ENCODE data around the gene SPC25.

SPC25 gene

DNA sequence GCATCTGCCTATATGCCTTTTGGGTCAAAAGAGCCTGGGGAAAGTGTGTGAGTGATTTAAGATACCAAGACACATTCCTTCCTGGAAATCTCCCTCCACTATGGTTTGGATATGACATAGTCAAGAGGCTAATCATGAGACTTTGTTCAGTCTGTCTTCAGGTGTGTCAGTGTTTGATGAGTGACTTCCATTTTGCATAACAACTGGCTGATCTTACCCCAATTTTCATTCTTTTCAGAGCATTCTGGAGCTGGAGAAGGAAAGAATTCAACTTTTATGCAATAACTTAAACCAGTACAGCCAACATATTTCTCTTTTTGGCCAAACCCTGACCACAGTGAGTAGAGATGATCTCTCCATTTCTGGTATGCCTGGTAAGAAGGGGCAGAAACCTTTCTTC, 39.4 kb downstream of the SPC25 start:
- DNase-seq (ENCODE audit: extremely low spot score), result no peak
- ChIA-PET POLR2A (no interaction called here), CTCF (no interaction called here)
- TF ChIP-seq, protein P1, sequence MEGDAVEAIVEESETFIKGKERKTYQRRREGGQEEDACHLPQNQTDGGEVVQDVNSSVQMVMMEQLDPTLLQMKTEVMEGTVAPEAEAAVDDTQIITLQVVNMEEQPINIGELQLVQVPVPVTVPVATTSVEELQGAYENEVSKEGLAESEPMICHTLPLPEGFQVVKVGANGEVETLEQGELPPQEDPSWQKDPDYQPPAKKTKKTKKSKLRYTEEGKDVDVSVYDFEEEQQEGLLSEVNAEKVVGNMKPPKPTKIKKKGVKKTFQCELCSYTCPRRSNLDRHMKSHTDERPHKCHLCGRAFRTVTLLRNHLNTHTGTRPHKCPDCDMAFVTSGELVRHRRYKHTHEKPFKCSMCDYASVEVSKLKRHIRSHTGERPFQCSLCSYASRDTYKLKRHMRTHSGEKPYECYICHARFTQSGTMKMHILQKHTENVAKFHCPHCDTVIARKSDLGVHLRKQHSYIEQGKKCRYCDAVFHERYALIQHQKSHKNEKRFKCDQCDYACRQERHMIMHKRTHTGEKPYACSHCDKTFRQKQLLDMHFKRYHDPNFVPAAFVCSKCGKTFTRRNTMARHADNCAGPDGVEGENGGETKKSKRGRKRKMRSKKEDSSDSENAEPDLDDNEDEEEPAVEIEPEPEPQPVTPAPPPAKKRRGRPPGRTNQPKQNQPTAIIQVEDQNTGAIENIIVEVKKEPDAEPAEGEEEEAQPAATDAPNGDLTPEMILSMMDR (IDR thresholded peaks at IDR 0.05; ENCODE audit: control extremely low read depth, extremely low read depth, low read depth, missing control alignments), result no peak

DNA sequence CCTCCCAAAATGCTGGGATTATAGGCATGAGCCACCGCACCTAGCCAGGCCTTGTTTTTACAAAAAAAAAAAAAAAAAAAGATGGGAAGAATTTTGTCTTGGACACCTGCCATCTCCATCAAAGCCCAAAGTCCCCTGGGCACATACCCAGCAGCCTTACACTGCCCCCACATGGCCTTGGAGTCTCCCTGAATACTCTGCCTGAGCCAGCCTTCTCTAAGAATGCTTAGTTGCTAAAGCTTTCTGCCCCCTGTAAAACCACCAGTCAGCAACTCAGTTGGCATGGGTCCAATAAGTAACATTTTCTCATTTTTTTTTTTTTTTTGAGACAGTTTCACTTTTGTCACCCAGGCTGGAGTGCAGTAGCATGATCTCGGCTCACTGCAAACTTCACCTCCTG, 40.6 kb downstream of the SPC25 start:
- no peak for DNase-seq (ENCODE audit: extremely low spot score)
- TF ChIP-seq, protein P1 (IDR thresholded peaks at IDR 0.05; ENCODE audit: control extremely low read depth, extremely low read depth, low read depth, missing control alignments), result no peak
- ChIA-PET CTCF (interaction anchor here (1.4 kb wide), 1 partner anchor 16 kb away, joined by 4 read pairs; no protein-coding TSS in a partner anchor), POLR2A (no interaction called here)

DNA sequence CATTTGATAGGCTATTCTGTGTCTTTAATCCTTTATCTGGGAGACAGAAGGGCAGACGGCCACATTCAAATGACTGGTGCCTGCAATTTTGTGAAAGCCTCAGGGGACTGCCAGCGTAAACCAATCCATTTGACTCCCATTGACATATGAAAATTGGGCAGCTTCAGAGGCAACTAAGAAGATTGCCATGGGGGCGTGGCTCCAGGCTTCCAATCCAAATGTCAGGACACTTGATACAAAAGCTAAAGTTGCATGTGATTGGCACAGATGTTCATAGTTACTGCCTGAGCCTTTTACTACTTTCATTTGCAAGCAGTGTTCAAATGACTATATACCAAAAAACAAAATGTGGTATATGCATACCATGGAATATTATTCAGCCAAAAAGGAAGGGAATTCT, 42.0 kb downstream of the SPC25 start:
- ChIA-PET POLR2A (no interaction called here), CTCF (interaction anchor here (1.4 kb wide), 1 partner anchor 13 kb away, joined by 5 read pairs; no protein-coding TSS in a partner anchor)
- no peak for DNase-seq (ENCODE audit: extremely low spot score)
- TF ChIP-seq, protein P1 (IDR thresholded peaks at IDR 0.05; ENCODE audit: control extremely low read depth, extremely low read depth, low read depth, missing control alignments), result no peak

DNA sequence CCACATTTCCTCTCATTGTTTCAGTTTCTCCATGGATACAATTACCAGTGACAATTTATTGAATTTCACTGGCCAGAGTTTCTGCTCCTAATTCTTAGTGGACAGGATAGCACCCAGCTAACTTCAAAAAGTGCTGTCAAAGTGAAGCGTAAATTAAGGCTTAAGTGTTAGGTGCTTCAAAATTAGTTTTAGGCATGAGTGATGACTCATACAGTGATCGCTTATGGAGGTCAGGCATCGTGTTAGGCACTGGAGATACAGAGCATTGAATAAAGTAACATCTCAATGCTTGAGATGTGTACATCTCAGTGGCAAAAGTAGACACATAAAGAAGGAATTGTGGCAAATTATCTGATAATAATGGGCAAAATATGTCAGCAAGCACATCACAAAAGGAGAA, 47.0 kb downstream of the SPC25 start:
- TF ChIP-seq, protein P1 (IDR thresholded peaks at IDR 0.05; ENCODE audit: control extremely low read depth, extremely low read depth, low read depth, missing control alignments), result no peak
- ChIA-PET POLR2A (no interaction called here), CTCF (interaction anchor here (1.1 kb wide), 1 partner anchor 9 kb away, joined by 3 read pairs; no protein-coding TSS in a partner anchor)
- DNase-seq (ENCODE audit: extremely low spot score), result no peak

DNA sequence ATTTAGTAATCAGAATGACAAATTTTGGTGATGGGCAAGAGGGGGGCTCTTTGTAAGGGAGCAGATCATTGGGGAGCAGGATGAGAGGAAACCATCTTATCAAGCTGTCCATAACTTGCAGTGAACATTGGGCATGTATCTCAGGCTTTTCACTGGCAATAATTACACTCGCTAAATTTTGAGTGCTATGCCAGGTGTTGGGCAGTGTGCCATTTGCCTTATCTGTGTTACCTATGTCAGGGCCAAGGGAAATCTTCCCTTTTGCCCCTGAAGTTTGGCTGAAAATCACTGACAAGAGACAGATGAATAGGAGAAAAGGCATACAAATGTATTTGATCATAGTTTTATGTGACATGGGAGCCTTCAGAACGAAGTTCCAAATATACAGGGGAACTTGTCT, 48.8 kb downstream of the SPC25 start:
- TF ChIP-seq, protein P1 (IDR thresholded peaks at IDR 0.05; ENCODE audit: control extremely low read depth, extremely low read depth, low read depth, missing control alignments), result no peak
- ChIA-PET POLR2A (no interaction called here), CTCF (no interaction called here)
- no peak for DNase-seq (ENCODE audit: extremely low spot score)

DNA sequence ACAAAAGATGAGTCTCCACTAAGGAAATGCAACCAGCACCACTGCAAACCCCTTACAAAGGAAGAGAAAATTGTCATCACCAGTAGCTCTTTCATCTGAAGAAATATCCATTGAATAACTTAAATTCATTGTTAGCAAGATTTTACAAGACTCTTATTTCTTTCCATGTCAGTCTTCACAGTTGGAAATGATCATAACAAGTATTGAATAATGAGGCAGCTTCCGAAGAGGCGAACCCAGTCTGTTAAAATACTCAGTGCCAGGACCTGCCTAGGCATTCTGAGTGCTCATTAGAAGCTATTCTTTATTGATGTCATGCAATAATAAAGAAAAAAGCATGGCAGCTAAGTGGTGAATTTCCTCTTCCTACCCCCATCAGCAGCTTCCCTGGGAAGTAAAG, 54.3 kb downstream of the SPC25 start:
- ChIA-PET CTCF (interaction anchor here (0.8 kb wide), 1 partner anchor 11 kb away, joined by 3 read pairs; no protein-coding TSS in a partner anchor), POLR2A (no interaction called here)
- DNase-seq (ENCODE audit: extremely low spot score), result no peak
- TF ChIP-seq, protein P1 (IDR thresholded peaks at IDR 0.05; ENCODE audit: control extremely low read depth, extremely low read depth, low read depth, missing control alignments), result no peak

DNA sequence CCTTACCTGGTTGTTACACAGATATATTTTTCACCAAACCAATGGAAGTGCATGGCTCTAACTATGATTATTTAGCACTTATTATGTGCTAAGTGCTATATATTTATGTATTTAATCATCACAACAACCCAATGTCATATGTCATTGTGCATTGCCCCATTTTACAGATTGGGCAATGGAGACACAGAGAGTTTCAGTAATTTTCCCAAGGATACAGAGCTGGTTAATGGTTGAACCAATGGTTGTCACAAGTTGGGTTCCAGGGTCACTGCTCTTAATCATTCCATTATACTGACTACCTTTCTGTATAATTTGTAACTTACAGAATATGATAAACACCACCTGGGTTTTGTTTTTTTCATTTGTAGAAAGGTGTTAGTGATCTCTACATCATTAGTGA, 58.6 kb downstream of the SPC25 start:
- no peak for DNase-seq (ENCODE audit: extremely low spot score)
- CTCF ChIA-PET, result interaction anchor here (1.4 to 1.8 kb wide), 2 partner anchors 10 to 14 kb away, joined by 4 to 6 read pairs; no protein-coding TSS in a partner anchor
- POLR2A ChIA-PET, result no interaction called here
- TF ChIP-seq, protein P1 (IDR thresholded peaks at IDR 0.05; ENCODE audit: control extremely low read depth, extremely low read depth, low read depth, missing control alignments), result no peak
